K562 (cell line): ENCODE measurements around the gene ATP8B2. TPM values are rescaled to one million over a fixed set of nuclear protein-coding genes. Genes with fewer than 3 reads are reported as not detected.

Experiments used
- BRD9 ChIP-seq: fragments of 450-650 bp; IDR thresholded peaks from 2 replicates; pipeline ENCODE4 v1.6.1; 2018; ENCODE audit warnings: low read depth; ENCODE audit not compliant: partially characterized antibody
- E2F1 ChIP-seq: sonication (generic); formaldehyde crosslinking; IDR thresholded peaks from 2 replicates; pipeline ENCODE4 v1.8.1; 2023; ENCODE audit warnings: mild to moderate bottlenecking, missing genetic modification reagents, moderate library complexity
- ELK3 ChIP-seq: fragments of 450-650 bp; formaldehyde crosslinking; IDR thresholded peaks from 2 replicates; pipeline ENCODE4 v1.4.0; 2020; ENCODE audit warnings: mild to moderate bottlenecking
- ESRRB ChIP-seq: fragments of 250-450 bp; sonication (Bioruptor Pico); IDR thresholded peaks from 2 replicates; pipeline ENCODE4 v1.5.0; 2020; ENCODE audit warnings: mild to moderate bottlenecking, moderate library complexity, borderline replicate concordance
- HMGN3 ChIP-seq: IDR thresholded peaks from 2 replicates; pipeline ENCODE4 v1.6.1; 2011; ENCODE audit warnings: borderline replicate concordance, low read depth, mild to moderate bottlenecking, mixed read lengths, low read length; ENCODE audit not compliant: insufficient read length; ENCODE audit errors: extremely low read depth
- JUND ChIP-seq, 2 experiments: IDR thresholded peaks; 2 replicates in 1 of 2; 3 replicates in 1 of 2; pipeline ENCODE4 v1.6.1; 2011; ENCODE audit warnings: borderline replicate concordance in 2 of 2, low read depth in 2 of 2, low read length in 2 of 2, improper control_type of control experiment in 1 of 2, missing biosample characterization in 1 of 2, missing genetic modification characterization in 1 of 2, missing genetic modification reagents in 1 of 2
- MED1 ChIP-seq: sonication (generic); formaldehyde crosslinking; IDR thresholded peaks from 2 replicates; pipeline ENCODE4 v1.8.1; 2023; ENCODE audit warnings: missing genetic modification reagents, borderline replicate concordance
- MXD1 ChIP-seq: fragments of 250-450 bp; sonication (Bioruptor Pico); IDR thresholded peaks from 2 replicates; pipeline ENCODE4 v1.8.0; 2021; ENCODE audit warnings: borderline replicate concordance, mild to moderate bottlenecking, moderate library complexity; ENCODE audit not compliant: poor library complexity, severe bottlenecking
- NKRF ChIP-seq: fragments of 450-650 bp; IDR thresholded peaks from 2 replicates; pipeline ENCODE4 v1.6.1; 2016; ENCODE audit warnings: borderline replicate concordance
- TAL1 ChIP-seq: fragments of 450-650 bp; IDR thresholded peaks from 2 replicates; pipeline ENCODE4 v1.6.1; 2016; ENCODE audit warnings: mild to moderate bottlenecking
- TCF7 ChIP-seq: sonication (generic); IDR thresholded peaks from 2 replicates; pipeline ENCODE4 v1.6.1; 2016; ENCODE audit warnings: antibody characterized with exemption, borderline replicate concordance
- TFE3 ChIP-seq: fragments of 450-650 bp; formaldehyde crosslinking; IDR thresholded peaks from 2 replicates; pipeline ENCODE4 v1.4.0; 2020; ENCODE audit warnings: mild to moderate bottlenecking, mixed read lengths
- ZBTB49 ChIP-seq: sonication (generic); formaldehyde crosslinking; IDR thresholded peaks from 2 replicates; pipeline ENCODE4 v1.8.0; 2022; ENCODE audit warnings: missing genetic modification reagents, mild to moderate bottlenecking, borderline replicate concordance
- ZNF197 ChIP-seq: fragments of 200-800 bp; sonication (Bioruptor generic); IDR thresholded peaks from 2 replicates; pipeline ENCODE4 v1.6.1; 2016; ENCODE audit warnings: low read depth, missing genetic modification characterization, missing compliant biosample characterization
- ZNF717 ChIP-seq: fragments of 250-450 bp; sonication (Bioruptor Pico); IDR thresholded peaks from 2 replicates; pipeline ENCODE4 v1.5.0; 2021
- ZNF76 ChIP-seq: fragments of 250-450 bp; sonication (Bioruptor Pico); IDR thresholded peaks from 2 replicates; pipeline ENCODE4 v1.4.0; 2020; ENCODE audit warnings: mild to moderate bottlenecking, moderate library complexity, borderline replicate concordance
- polyA plus RNA-seq, 8 experiments: library from polyadenylated mRNA; depleted of rRNA in 4 of 8; stranded (reverse) in 5 of 8; unstranded in 3 of 8; fragments of >200 nt; fragmentation: Nextera tagmentation in 2 of 8; fragmentation: Illumina TruSeq in 1 of 8; extraction: Ambion mirVana in 2 of 8; extraction: Trizol in 1 of 8; gene quantifications; 2 replicates each; pipeline versions ENCODE4 v1.2.1 to v1.2.3, GENCODE V29; 2011 to 2014; ENCODE audit warnings: inconsistent platforms in 1 of 8, missing spikeins in 1 of 8
- total RNA-seq, 7 experiments: library from RNA; depleted of rRNA in 6 of 7; stranded (reverse); fragments of >200 nt in 6 of 7; fragmentation: Illumina TruSeq in 2 of 7; extraction: Trizol in 2 of 7; gene quantifications; 2 replicates each; pipeline versions ENCODE4 v1.2.1 to v1.2.3, GENCODE V29; 2011 to 2021; ENCODE audit warnings: low replicate concordance in 1 of 7

ATP8B2 gene
- total and polyA plus RNA-seq, 9 of the 15 experiments (the other 6 are each of a cell fraction or from before 2014, with no cell fraction given): 0.27 to 33.2 (median 18.4) TPM

GRCh38 chr1:154324669-154325582, at the start of gene ATP8B2 (continued):
- TF ChIP-seq ESRRB (CRISPR knock-in tag): no peak
- TF ChIP-seq ZNF76: no peak
- no peak for TF ChIP-seq ZNF717 (CRISPR knock-in tag)
- no peak for TF ChIP-seq HMGN3
- peak; percentile 47 for TF ChIP-seq JUND (IDR thresholded peaks at IDR 0.05; ENCODE audit: borderline replicate concordance, low read depth, low read length)
- TF ChIP-seq JUND (tag; IDR thresholded peaks at IDR 0.05; ENCODE audit: borderline replicate concordance, low read depth, low read length): no peak; the same call in 2 of the 3 replicates
- TF ChIP-seq BRD9: no peak
- TF ChIP-seq E2F1 (CRISPR knock-in tag): no peak
- TF ChIP-seq ZBTB49 (CRISPR knock-in tag): no peak
- TF ChIP-seq MED1 (CRISPR knock-in tag): no peak
- TF ChIP-seq ELK3: no peak
- TF ChIP-seq NKRF: peak; percentile 45; the same call in 1 of the 2 replicates
- no peak for TF ChIP-seq TAL1
- TF ChIP-seq ZNF197 (CRISPR knock-in tag): no peak
- TF ChIP-seq TCF7: no peak
- TF ChIP-seq MXD1: no peak
- TF ChIP-seq TFE3 (CRISPR knock-in tag): no peak
